HUES64 (cell line): ENCODE measurements around the gene NRM.
A peak's percentile ranks its signal among the peaks of the same experiment; 100 is the strongest.

Experiments used
- H3K27ac ChIP-seq: 2 replicates; pipeline ENCODE4 v1.7.0; 2013; ENCODE audit warnings: low read depth, low read length, inconsistent platforms
- H3K27me3 ChIP-seq: 2 replicates; pipeline ENCODE4 v1.6.1; 2013; ENCODE audit warnings: mild to moderate bottlenecking, low read length; ENCODE audit not compliant: insufficient read depth
- H3K36me3 ChIP-seq: 2 replicates; pipeline ENCODE4 v1.6.1; 2013; ENCODE audit warnings: mild to moderate bottlenecking, low read length; ENCODE audit not compliant: insufficient read depth
- H3K4me1 ChIP-seq: 2 replicates; pipeline ENCODE4 v1.6.1; 2013; ENCODE audit warnings: mild to moderate bottlenecking, low read length, moderate library complexity; ENCODE audit not compliant: insufficient read depth
- H3K4me3 ChIP-seq: 2 replicates; pipeline ENCODE4 v1.5.1; 2013; ENCODE audit warnings: mild to moderate bottlenecking, low read length, moderate library complexity
- H3K9ac ChIP-seq: 2 replicates; pipeline ENCODE4 v1.6.1; 2013; ENCODE audit warnings: mild to moderate bottlenecking, low read depth, low read length
- H3K9me3 ChIP-seq: 2 replicates; pipeline ENCODE4 v1.6.1; 2013; ENCODE audit warnings: low read depth, low read length; ENCODE audit not compliant: insufficient read depth
- WGBS: fragments of 150-250, 120-280 bp; methylation state at CpG from one replicate; pipeline ENCODE4 v1.1.7; 2013; ENCODE audit warnings: missing lambda C conversion rate; 5-methylcytosine and 5-hydroxymethylcytosine counted together

The NRM gene

GRCh38 chr6:30651143-30651542, 39.6 kb downstream of the NRM start:
- no peak overlapping the region for H3K9ac ChIP-seq
- no peak overlapping the region for H3K27ac ChIP-seq
- no peaks in the 10 kb centered on the region for H3K27me3 ChIP-seq
- 95% methylated on average over 12 of the region's 12 CpGs for WGBS
- H3K36me3 ChIP-seq = peaks cover 54% of the 10 kb centered on the region
- H3K4me1 ChIP-seq = peaks cover 3% of the 10 kb centered on the region
- H3K9me3 ChIP-seq = no peaks in the 10 kb centered on the region
- H3K4me3 ChIP-seq = no peak overlapping the region

- peak overlapping the region; percentile 96 for H3K9ac ChIP-seq
- H3K27ac ChIP-seq = peak overlapping the region; percentile 93
- peaks cover 42% of the 10 kb centered on the region for H3K36me3 ChIP-seq
- H3K4me3 ChIP-seq = peak overlapping the region; percentile 100
- no peaks in the 10 kb centered on the region for H3K27me3 ChIP-seq
- WGBS = under 1% methylated on average over 75 of the region's 78 CpGs
- H3K9me3 ChIP-seq = no peaks in the 10 kb centered on the region
- H3K4me1 ChIP-seq = peaks cover 6% of the 10 kb centered on the region
Measured at GRCh38 chr6:30647242-30648116, 43.3 kb downstream of the NRM start.

GRCh38 chr6:30646450-30647241, 44.1 kb downstream of the NRM start, which contains the start of gene C6orf136:
TSS of gene C6orf136 (plus strand) at chr6:30647133. CDS start at chr6:30647232, 99 bp downstream.
- no peaks in the 10 kb centered on the region for H3K27me3 ChIP-seq
- H3K4me3 ChIP-seq = peak within 1 kb of the TSS; percentile 100
- peaks cover 38% of the 10 kb centered on the region for H3K36me3 ChIP-seq
- WGBS = 10% methylated on average over 35 of the region's 37 CpGs
- peak within 1 kb of the TSS; percentile 93 for H3K27ac ChIP-seq
- peak within 1 kb of the TSS; percentile 96 for H3K9ac ChIP-seq
- peaks cover 6% of the 10 kb centered on the region for H3K4me1 ChIP-seq
- H3K9me3 ChIP-seq = no peaks in the 10 kb centered on the region

GRCh38 chr6:30645989-30646388, 44.8 kb downstream of the NRM start:
- Histone ChIP-seq H3K27me3 (no peaks in the 10 kb centered on the region), H3K9me3 (no peaks in the 10 kb centered on the region), H3K4me3 (peak overlapping the region; percentile 100), H3K27ac (peak overlapping the region; percentile 16; the same call in 1 of the 2 replicates), H3K4me1 (peaks cover 6% of the 10 kb centered on the region), H3K9ac (peak overlapping the region; percentile 30; the same call in 1 of the 2 replicates), H3K36me3 (peaks cover 38% of the 10 kb centered on the region)
- 84% methylated on average over 1 of the region's 1 CpG for WGBS

GRCh38 chr6:30644769-30645168, 46.0 kb downstream of the NRM start:
- H3K4me1 ChIP-seq = peaks cover 6% of the 10 kb centered on the region
- peaks cover 46% of the 10 kb centered on the region for H3K36me3 ChIP-seq
- H3K4me3 ChIP-seq = no peak overlapping the region
- no peak overlapping the region for H3K27ac ChIP-seq
- H3K9ac ChIP-seq = no peak overlapping the region
- WGBS = 89% methylated on average over 5 of the region's 5 CpGs
- H3K27me3 ChIP-seq = no peaks in the 10 kb centered on the region
- H3K9me3 ChIP-seq = no peaks in the 10 kb centered on the region

- WGBS = 97% methylated on average over 2 of the region's 2 CpGs
- Histone ChIP-seq H3K27ac (no peak overlapping the region), H3K9ac (no peak overlapping the region), H3K36me3 (peaks cover 52% of the 10 kb centered on the region), H3K4me1 (peaks cover 6% of the 10 kb centered on the region), H3K4me3 (no peak overlapping the region), H3K9me3 (no peaks in the 10 kb centered on the region), H3K27me3 (no peaks in the 10 kb centered on the region)
Measured at GRCh38 chr6:30643656-30644055, 47.1 kb downstream of the NRM start.

GRCh38 chr6:30641048-30641447, 49.7 kb downstream of the NRM start:
- Histone ChIP-seq H3K27ac (no peak overlapping the region), H3K36me3 (peaks cover 58% of the 10 kb centered on the region), H3K4me3 (no peak overlapping the region), H3K9ac (no peak overlapping the region), H3K27me3 (no peaks in the 10 kb centered on the region), H3K9me3 (no peaks in the 10 kb centered on the region), H3K4me1 (peaks cover 2% of the 10 kb centered on the region)
- 100% methylated on average over 1 of the region's 1 CpG for WGBS

- H3K4me3 ChIP-seq = no peak overlapping the region
- peaks cover 60% of the 10 kb centered on the region for H3K36me3 ChIP-seq
- H3K27ac ChIP-seq = no peak overlapping the region
- no peaks in the 10 kb centered on the region for H3K27me3 ChIP-seq
- H3K9me3 ChIP-seq = no peaks in the 10 kb centered on the region
- no peaks in the 10 kb centered on the region for H3K4me1 ChIP-seq
- H3K9ac ChIP-seq = no peak overlapping the region
- 94% methylated on average over 10 of the region's 10 CpGs for WGBS
Measured at GRCh38 chr6:30640481-30640880, 50.3 kb downstream of the NRM start.
